HL-60 (cell line): ENCODE results near the gene PCNX2.
A peak's percentile ranks its signal among the peaks of the same experiment; 100 is the strongest.

Experiments
- DNase-seq, 2 experiments: peaks; one replicate each; pipeline ENCODE4 v3.0.0-alpha.2; 2010 to 2020; ENCODE audit warnings: low read depth in 1 of 2, low spot score in 1 of 2
- H3K27ac ChIP-seq: fragments of 250-450 bp; sonication (Bioruptor Pico); replicated peaks from 2 replicates; pipeline ENCODE4 v1.5.1; 2020; ENCODE audit warnings: mild to moderate bottlenecking, moderate library complexity
- H3K27me3 ChIP-seq: fragments of 250-450 bp; sonication (Bioruptor Pico); 2 replicates; pipeline ENCODE4 v1.5.1; 2021; ENCODE audit warnings: mild to moderate bottlenecking, moderate library complexity; ENCODE audit not compliant: insufficient read depth, poor library complexity, severe bottlenecking
- H3K4me3 ChIP-seq: replicated peaks from 2 replicates; pipeline ENCODE4 v1.5.1; 2011; ENCODE audit warnings: mild to moderate bottlenecking, control low read depth, low read length; ENCODE audit not compliant: insufficient read depth
- CTCF ChIP-seq: IDR thresholded peaks from one replicate; pipeline ENCODE4 v1.5.1; 2011; ENCODE audit warnings: low read length, control low read depth, inconsistent platforms; ENCODE audit not compliant: insufficient read depth
- GABPA ChIP-seq: IDR thresholded peaks from 2 replicates; pipeline ENCODE4 v1.6.1; 2012; ENCODE audit warnings: low read depth
- POLR2AphosphoS5 ChIP-seq: IDR thresholded peaks from 2 replicates; pipeline ENCODE4 v1.6.1; 2012; ENCODE audit warnings: low read depth
- REST ChIP-seq: IDR thresholded peaks from 2 replicates; pipeline ENCODE4 v1.6.1; 2012; ENCODE audit warnings: low read depth; ENCODE audit not compliant: insufficient replicate concordance
- SPI1 ChIP-seq: IDR thresholded peaks from 2 replicates; pipeline ENCODE4 v1.6.1; 2012; ENCODE audit warnings: low read depth, mild to moderate bottlenecking, borderline replicate concordance

PCNX2 gene

GRCh38 chr1:233102341-233102740, 193.2 kb downstream of the PCNX2 start:
- peak in 1 of 2 experiments; percentile 16 for DNase-seq
- no peak overlapping the region for H3K4me3 ChIP-seq
- H3K27ac ChIP-seq: no peak overlapping the region
- no peaks in the 10 kb centered on the region for H3K27me3 ChIP-seq
- TF ChIP-seq CTCF (no peak), POLR2AphosphoS5 (no peak), REST (no peak), GABPA (no peak), SPI1 (no peak)

GRCh38 chr1:233097959-233098580, 197.5 kb downstream of the PCNX2 start:
- DNase-seq: no peak
- Histone ChIP-seq H3K27ac (no peak overlapping the region), H3K27me3 (no peaks in the 10 kb centered on the region), H3K4me3 (no peak overlapping the region)
- TF ChIP-seq REST: no peak
- no peak for TF ChIP-seq GABPA
- no peak for TF ChIP-seq POLR2AphosphoS5
- no peak for TF ChIP-seq CTCF
- no peak for TF ChIP-seq SPI1

GRCh38 chr1:233097546-233097945, 198.0 kb downstream of the PCNX2 start:
- no peak overlapping the region for H3K27ac ChIP-seq
- TF ChIP-seq GABPA: no peak
- no peaks in the 10 kb centered on the region for H3K27me3 ChIP-seq
- no peak overlapping the region for H3K4me3 ChIP-seq
- no peak for DNase-seq

GRCh38 chr1:233094691-233095090, 200.8 kb downstream of the PCNX2 start:
- Histone ChIP-seq H3K4me3 (no peak overlapping the region), H3K27ac (no peak overlapping the region), H3K27me3 (no peaks in the 10 kb centered on the region)
- no peak for DNase-seq
- TF ChIP-seq SPI1 (no peak), REST (no peak), POLR2AphosphoS5 (no peak), CTCF (no peak), GABPA (no peak)
